Erythroblast (primary cell): ENCODE measurements around the gene DHRS12.

Experiments used
- GATA1 ChIP-seq: IDR thresholded peaks from 2 replicates; pipeline ENCODE4 v1.6.1; 2011; ENCODE audit warnings: low read depth, mild to moderate bottlenecking, control low read depth, low read length, moderate library complexity
- POLR2A ChIP-seq: IDR thresholded peaks from 2 replicates; pipeline ENCODE4 v1.6.1; 2011; ENCODE audit warnings: mild to moderate bottlenecking, low read length

GRCh38 chr13:51815848-51816247, 11.9 kb upstream of the DHRS12 start:
- TF ChIP-seq POLR2A (no peak), GATA1 (no peak)
